ENCODE data around the gene CCNK. TPM values are rescaled to one million over a fixed set of nuclear protein-coding genes. Genes with fewer than 3 reads are reported as not detected.

Gene CCNK
- total and polyA plus RNA-seq, 2 of the 13 experiments (the other 11 are each of a cell fraction or from before 2014, with no cell fraction given): 4.9 to 9.7 TPM

GRCh38 chr14:99529899-99530298 is 48.7 kb downstream of the CCNK start:
- in situ Hi-C loops (cut with HindIII; ENCODE audit: extremely low pct_ligation_motif_present, low pct_unique_long_range_greater_than_20kb): loop anchor here (10.0 kb wide), 1 partner anchor 355 kb away; no protein-coding TSS in a partner anchor
- no peaks in the 10 kb centered on the region for H3K27me3 ChIP-seq (ENCODE audit: control insufficient read depth in 1 of 2, insufficient read depth in 2 of 2, low read length in 2 of 2)
- H3K79me2 ChIP-seq (ENCODE audit: insufficient read depth, low read length): peaks cover 13% of the 10 kb centered on the region
- ATAC-seq (no peak), DNase-seq (ENCODE audit: low spot score) (no peak), FAIRE-seq (no peak)
- intact Hi-C loops (cut with micrococcal nuclease; ENCODE audit: unreplicated experiment): no loop called here
- 100% methylated on average over 3 of the region's 4 CpGs for WGBS (ENCODE audit: low lambda C conversion rate)
- ChIA-PET POLR2A (no interaction called here), CTCF (ENCODE audit: low intra/inter-chr PET ratio, low total read pairs) (no interaction called here)
- H3K4me3 ChIP-seq (replicated peaks in 1 of 3; ENCODE audit: insufficient read depth in 1 of 3, low read depth in 2 of 3, low read length in 3 of 3): no peak overlapping the region
- TF ChIP-seq, protein P1, sequence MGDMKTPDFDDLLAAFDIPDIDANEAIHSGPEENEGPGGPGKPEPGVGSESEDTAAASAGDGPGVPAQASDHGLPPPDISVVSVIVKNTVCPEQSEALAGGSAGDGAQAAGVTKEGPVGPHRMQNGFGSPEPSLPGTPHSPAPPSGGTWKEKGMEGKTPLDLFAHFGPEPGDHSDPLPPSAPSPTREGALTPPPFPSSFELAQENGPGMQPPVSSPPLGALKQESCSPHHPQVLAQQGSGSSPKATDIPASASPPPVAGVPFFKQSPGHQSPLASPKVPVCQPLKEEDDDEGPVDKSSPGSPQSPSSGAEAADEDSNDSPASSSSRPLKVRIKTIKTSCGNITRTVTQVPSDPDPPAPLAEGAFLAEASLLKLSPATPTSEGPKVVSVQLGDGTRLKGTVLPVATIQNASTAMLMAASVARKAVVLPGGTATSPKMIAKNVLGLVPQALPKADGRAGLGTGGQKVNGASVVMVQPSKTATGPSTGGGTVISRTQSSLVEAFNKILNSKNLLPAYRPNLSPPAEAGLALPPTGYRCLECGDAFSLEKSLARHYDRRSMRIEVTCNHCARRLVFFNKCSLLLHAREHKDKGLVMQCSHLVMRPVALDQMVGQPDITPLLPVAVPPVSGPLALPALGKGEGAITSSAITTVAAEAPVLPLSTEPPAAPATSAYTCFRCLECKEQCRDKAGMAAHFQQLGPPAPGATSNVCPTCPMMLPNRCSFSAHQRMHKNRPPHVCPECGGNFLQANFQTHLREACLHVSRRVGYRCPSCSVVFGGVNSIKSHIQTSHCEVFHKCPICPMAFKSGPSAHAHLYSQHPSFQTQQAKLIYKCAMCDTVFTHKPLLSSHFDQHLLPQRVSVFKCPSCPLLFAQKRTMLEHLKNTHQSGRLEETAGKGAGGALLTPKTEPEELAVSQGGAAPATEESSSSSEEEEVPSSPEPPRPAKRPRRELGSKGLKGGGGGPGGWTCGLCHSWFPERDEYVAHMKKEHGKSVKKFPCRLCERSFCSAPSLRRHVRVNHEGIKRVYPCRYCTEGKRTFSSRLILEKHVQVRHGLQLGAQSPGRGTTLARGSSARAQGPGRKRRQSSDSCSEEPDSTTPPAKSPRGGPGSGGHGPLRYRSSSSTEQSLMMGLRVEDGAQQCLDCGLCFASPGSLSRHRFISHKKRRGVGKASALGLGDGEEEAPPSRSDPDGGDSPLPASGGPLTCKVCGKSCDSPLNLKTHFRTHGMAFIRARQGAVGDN (CRISPR knock-in tag; IDR thresholded peaks at IDR 0.05): 0 out of 2 replicates have a peak, but pooled peaks have one; percentile 3
- TF ChIP-seq CC2D1A (CRISPR knock-in tag; IDR thresholded peaks at IDR 0.05) (no peak), ZMYM3 (CRISPR knock-in tag; IDR thresholded peaks at IDR 0.05) (peak; percentile 46; the same call in 1 of the 2 replicates), CTCF (CRISPR knock-in tag; IDR thresholded peaks at IDR 0.05) (peak; percentile 35), ZNF629 (CRISPR knock-in tag; conservative IDR thresholded peaks at IDR 0.05) (peak; percentile 89)
- H3K36me3 ChIP-seq (replicated peaks in 1 of 2; ENCODE audit: control insufficient read depth in 1 of 2, insufficient read depth in 2 of 2, low read length in 2 of 2): peaks cover 9 to 26% of the 10 kb centered on the region in 2 experiments; a peak in 4 of 5 replicates
- H3K4me2 ChIP-seq (ENCODE audit: low read depth, low read length): no peak overlapping the region
- H3K9me3 ChIP-seq (ENCODE audit: low read length): no peaks in the 10 kb centered on the region
- peaks cover 6% of the 10 kb centered on the region; the same call in 1 of the 2 replicates for H3K4me1 ChIP-seq (ENCODE audit: insufficient read depth, low read length)
- no TSS peak for BruUV-seq (replicated peaks)
- H4K20me1 ChIP-seq (ENCODE audit: insufficient read depth, low read length): peaks cover 16% of the 10 kb centered on the region; the same call in 1 of the 2 replicates
- no peak overlapping the region for H3K27ac ChIP-seq (ENCODE audit: extremely low read length, insufficient read depth, low read length)
- no peak overlapping the region for H2AFZ ChIP-seq (ENCODE audit: low read length)
- no peak overlapping the region for H3K9ac ChIP-seq (ENCODE audit: insufficient read depth, low read depth, low read length)

All from HepG2 (cell line).